Natural killer cell (primary cell): ENCODE data around the gene SLC46A3. TPM values are rescaled to one million over a fixed set of nuclear protein-coding genes. Genes with fewer than 3 reads are reported as not detected.

Experiments used
- ATAC-seq, 3 donors: fragments of 150-1000 bp in 2 of 3; fragments of 200-7000 bp in 1 of 3; cut with Tn5 transposase; 1 replicate in 1 of 3; 2 replicates in 2 of 3; pipeline ENCODE4 v1.10.0; 2021; ENCODE audit warnings: mild to moderate bottlenecking in 2 of 3, moderate library complexity in 2 of 3
- DNase-seq, 2 donors: peaks; one replicate each; pipeline versions ENCODE4 v3.0.0 to v3.0.0-alpha.2; 2013 to 2021; ENCODE audit warnings: mixed read lengths in 1 of 2
- H3K27ac ChIP-seq: one replicate; pipeline ENCODE4 v1.5.1; 2013; ENCODE audit warnings: mild to moderate bottlenecking, low read length
- H3K27me3 ChIP-seq: one replicate; pipeline ENCODE4 v1.6.1; 2013; ENCODE audit warnings: low read length; ENCODE audit not compliant: control insufficient read depth, insufficient read depth
- H3K36me3 ChIP-seq: one replicate; pipeline ENCODE4 v1.6.1; 2013; ENCODE audit warnings: low read length; ENCODE audit not compliant: control insufficient read depth, insufficient read depth
- H3K4me1 ChIP-seq: one replicate; pipeline ENCODE4 v1.6.1; 2013; ENCODE audit warnings: low read length; ENCODE audit not compliant: control insufficient read depth, insufficient read depth
- H3K4me3 ChIP-seq: one replicate; pipeline ENCODE4 v1.5.1; 2013; ENCODE audit warnings: low read length
- H3K9me3 ChIP-seq: one replicate; pipeline ENCODE4 v1.6.1; 2013; ENCODE audit warnings: low read length; ENCODE audit not compliant: control insufficient read depth, insufficient read depth
- H3K27ac Mint-ChIP-seq, 2 donors: one replicate each; pipeline ENCODE4 v1.8.0; 2022; ENCODE audit warnings: mild to moderate bottlenecking in 2 of 2, mixed read lengths in 2 of 2, moderate library complexity in 1 of 2
- H3K27me3 Mint-ChIP-seq, 2 donors: one replicate each; pipeline ENCODE4 v1.8.0; 2022; ENCODE audit warnings: low read depth in 2 of 2, mixed read lengths in 2 of 2
- H3K36me3 Mint-ChIP-seq: one replicate; pipeline ENCODE4 v1.8.0; 2022; ENCODE audit warnings: mixed read lengths
- H3K4me1 Mint-ChIP-seq, 2 donors: one replicate each; pipeline ENCODE4 v1.8.0; 2022; ENCODE audit warnings: mixed read lengths in 2 of 2
- H3K4me3 Mint-ChIP-seq: one replicate; pipeline ENCODE4 v1.8.0; 2022; ENCODE audit warnings: mild to moderate bottlenecking, moderate library complexity, mixed read lengths
- H3K9me3 Mint-ChIP-seq, 2 donors: one replicate each; pipeline ENCODE4 v1.8.0; 2022; ENCODE audit warnings: mixed read lengths in 2 of 2
- WGBS: methylation state at CpG from one replicate; pipeline ENCODE4 v1.1.7; 2013; ENCODE audit warnings: missing lambda C conversion rate; ENCODE audit not compliant: insufficient coverage; 5-methylcytosine and 5-hydroxymethylcytosine counted together
- intact Hi-C: fragments of 100-400 bp; cut with micrococcal nuclease; formaldehyde crosslinking; loops from one replicate; pipeline ENCODE4 v1.14.2; 2022
- total RNA-seq, 4 donors: library from RNA; stranded (reverse); fragments of 120-200 nt in 1 of 4; gene quantifications; one replicate each; pipeline versions ENCODE4 v1.2.3 to v1.2.4, GENCODE V29; 2013 to 2022
- TF ChIP-seq, protein P1 (sequence below): fragments of 200-600 bp; IDR thresholded peaks from one replicate; pipeline ENCODE4 v1.8.0; 2022; ENCODE audit warnings: antibody characterized with exemption

Gene SLC46A3
- total RNA-seq, 3 donors from 2014 or later (not counting 1 experiment from before 2014, with no cell fraction given): 9.7 to 16.2 (median 11.9) TPM

DNA sequence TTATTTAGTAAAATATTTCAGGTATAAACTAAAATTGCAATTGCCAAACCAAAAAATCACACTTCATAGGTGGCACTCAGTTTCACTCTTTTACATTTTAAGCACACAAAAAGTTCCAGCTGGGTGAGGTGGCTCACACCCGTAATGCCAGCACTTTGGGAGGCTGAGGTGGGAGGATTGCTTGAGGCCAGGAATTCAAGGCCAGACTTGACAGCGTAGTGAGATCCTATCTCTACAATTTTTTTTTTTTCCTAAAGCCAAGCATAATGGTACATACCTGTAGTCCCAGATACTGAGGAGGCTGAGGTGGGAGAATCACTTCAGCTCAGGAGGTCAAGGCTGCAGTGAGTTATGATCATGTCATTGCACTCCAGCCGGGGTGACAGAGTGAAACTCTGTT lies 20.6 kb upstream of the SLC46A3 start:
- H3K27ac ChIP-seq: no peak overlapping the region
- H3K27me3 Mint-ChIP-seq: peaks cover 0 to 4% of the 10 kb centered on the region in 2 donors
- no peaks in the 10 kb centered on the region for H3K9me3 ChIP-seq
- H3K36me3 ChIP-seq: no peaks in the 10 kb centered on the region
- no peaks in the 10 kb centered on the region for H3K9me3 Mint-ChIP-seq
- no peaks in the 10 kb centered on the region for H3K4me1 ChIP-seq
- no peak overlapping the region for H3K27ac Mint-ChIP-seq
- no peaks in the 10 kb centered on the region for H3K27me3 ChIP-seq
- no peaks in the 10 kb centered on the region for H3K36me3 Mint-ChIP-seq
- ATAC-seq: no peak
- no peak overlapping the region for H3K4me3 Mint-ChIP-seq
- WGBS: 73% methylated on average over 1 of the region's 3 CpGs
- H3K4me1 Mint-ChIP-seq: no peaks in the 10 kb centered on the region
- intact Hi-C loops: no loop called here
- no peak for DNase-seq
- TF ChIP-seq, protein P1, sequence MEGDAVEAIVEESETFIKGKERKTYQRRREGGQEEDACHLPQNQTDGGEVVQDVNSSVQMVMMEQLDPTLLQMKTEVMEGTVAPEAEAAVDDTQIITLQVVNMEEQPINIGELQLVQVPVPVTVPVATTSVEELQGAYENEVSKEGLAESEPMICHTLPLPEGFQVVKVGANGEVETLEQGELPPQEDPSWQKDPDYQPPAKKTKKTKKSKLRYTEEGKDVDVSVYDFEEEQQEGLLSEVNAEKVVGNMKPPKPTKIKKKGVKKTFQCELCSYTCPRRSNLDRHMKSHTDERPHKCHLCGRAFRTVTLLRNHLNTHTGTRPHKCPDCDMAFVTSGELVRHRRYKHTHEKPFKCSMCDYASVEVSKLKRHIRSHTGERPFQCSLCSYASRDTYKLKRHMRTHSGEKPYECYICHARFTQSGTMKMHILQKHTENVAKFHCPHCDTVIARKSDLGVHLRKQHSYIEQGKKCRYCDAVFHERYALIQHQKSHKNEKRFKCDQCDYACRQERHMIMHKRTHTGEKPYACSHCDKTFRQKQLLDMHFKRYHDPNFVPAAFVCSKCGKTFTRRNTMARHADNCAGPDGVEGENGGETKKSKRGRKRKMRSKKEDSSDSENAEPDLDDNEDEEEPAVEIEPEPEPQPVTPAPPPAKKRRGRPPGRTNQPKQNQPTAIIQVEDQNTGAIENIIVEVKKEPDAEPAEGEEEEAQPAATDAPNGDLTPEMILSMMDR: no peak
- no peak overlapping the region for H3K4me3 ChIP-seq

DNA sequence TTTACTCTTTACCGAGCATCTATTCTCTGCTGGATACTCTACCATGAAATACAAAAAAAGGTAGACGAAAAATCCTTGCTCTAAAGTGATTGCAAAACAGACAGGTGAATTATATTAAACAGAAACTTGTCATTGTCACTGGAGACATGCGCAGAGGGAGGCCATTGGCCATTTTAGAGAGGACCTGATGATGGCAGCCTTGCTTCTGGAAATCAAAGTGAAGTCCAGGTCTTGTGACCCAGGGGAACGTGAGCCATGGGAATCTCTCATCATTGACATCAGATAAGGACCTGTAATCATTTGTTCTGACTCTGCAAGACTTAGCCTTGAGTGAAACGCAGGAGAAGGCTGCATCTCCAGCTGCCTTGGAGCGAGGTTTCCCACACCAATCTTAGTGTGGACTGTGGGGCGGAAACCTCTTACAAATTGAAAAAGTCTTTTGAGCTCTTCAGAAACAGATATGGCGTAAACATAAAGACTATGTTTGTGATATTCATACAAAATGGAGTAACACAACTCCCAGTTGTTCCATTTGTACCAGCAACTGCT lies 16.8 kb upstream of the SLC46A3 start:
- Histone ChIP-seq H3K27me3 (no peaks in the 10 kb centered on the region), H3K27ac (no peak overlapping the region), H3K9me3 (no peaks in the 10 kb centered on the region), H3K4me1 (no peaks in the 10 kb centered on the region), H3K4me3 (no peak overlapping the region), H3K36me3 (no peaks in the 10 kb centered on the region)
- H3K27me3 Mint-ChIP-seq: peaks cover 4 to 5% of the 10 kb centered on the region in 2 donors
- ATAC-seq (no peak), DNase-seq (no peak)
- TF ChIP-seq, protein P1: no peak
- intact Hi-C loops: no loop called here
- H3K9me3 Mint-ChIP-seq: no peaks in the 10 kb centered on the region
- 86% methylated on average over 8 of the region's 8 CpGs for WGBS
- H3K27ac Mint-ChIP-seq: no peak overlapping the region
- no peaks in the 10 kb centered on the region for H3K36me3 Mint-ChIP-seq
- no peaks in the 10 kb centered on the region for H3K4me1 Mint-ChIP-seq
- H3K4me3 Mint-ChIP-seq: no peak overlapping the region

GRCh38 chr13:28734906-28735305 lies 16.1 kb upstream of the SLC46A3 start:
- 65% methylated on average over 2 of the region's 2 CpGs for WGBS
- TF ChIP-seq, protein P1: no peak
- intact Hi-C loops: no loop called here
- H3K27me3 Mint-ChIP-seq: peaks cover 4 to 7% of the 10 kb centered on the region in 2 donors
- Histone ChIP-seq H3K4me3 (no peak overlapping the region), H3K9me3 (no peaks in the 10 kb centered on the region), H3K27me3 (no peaks in the 10 kb centered on the region), H3K27ac (no peak overlapping the region), H3K36me3 (no peaks in the 10 kb centered on the region), H3K4me1 (no peaks in the 10 kb centered on the region)
- ATAC-seq (no peak), DNase-seq (no peak)
- no peaks in the 10 kb centered on the region for H3K4me1 Mint-ChIP-seq
- H3K36me3 Mint-ChIP-seq: no peaks in the 10 kb centered on the region
- H3K9me3 Mint-ChIP-seq: no peaks in the 10 kb centered on the region
- no peak overlapping the region for H3K27ac Mint-ChIP-seq
- no peak overlapping the region for H3K4me3 Mint-ChIP-seq

GRCh38 chr13:28730762-28731161 lies 12.0 kb upstream of the SLC46A3 start:
- Mint-ChIP-seq H3K27me3 (peaks cover 14 to 19% of the 10 kb centered on the region in 2 donors), H3K9me3 (no peaks in the 10 kb centered on the region), H3K4me1 (no peaks in the 10 kb centered on the region), H3K27ac (no peak overlapping the region), H3K4me3 (no peak overlapping the region), H3K36me3 (no peaks in the 10 kb centered on the region)
- DNase-seq: no peak
- Histone ChIP-seq H3K27ac (no peak overlapping the region), H3K36me3 (no peaks in the 10 kb centered on the region), H3K4me1 (no peaks in the 10 kb centered on the region), H3K27me3 (no peaks in the 10 kb centered on the region), H3K9me3 (no peaks in the 10 kb centered on the region), H3K4me3 (no peak overlapping the region)
- intact Hi-C loops: no loop called here
- TF ChIP-seq, protein P1: no peak
- ATAC-seq: no peak
- 88% methylated on average over 2 of the region's 3 CpGs for WGBS
